Activated CD4-positive, alpha-beta T cell treated with anti-CD3 and anti-CD28 coated beads, Interleukin-2, Interleukin-6, amounts not matched to agents 100 ng/mL and 50 ng/mL, durations not matched to agents 16 hours and 8 hours (primary cell): Measurements from ENCODE around the gene SCYL1.

Source experiments
- DNase-seq: peaks from one replicate; pipeline ENCODE4 v3.0.0-alpha.2; 2020

SCYL1 gene

GRCh38 chr11:65586676-65587075, 61.8 kb downstream of the SCYL1 start:
- DNase-seq, result no peak
